HG02870 (cell line): ENCODE results near the gene SUCLG2.

Experiments
- ATAC-seq: cut with Tn5 transposase; IDR thresholded peaks from one replicate; pipeline ENCODE4 v1.9.1; 2021; ENCODE audit warnings: mild to moderate bottlenecking, moderate library complexity; ENCODE audit not compliant: unreplicated experiment

The SUCLG2 gene

GRCh38 chr3:67518236-67518635 is 136.2 kb downstream of the SUCLG2 start:
- ATAC-seq: no peak

- ATAC-seq: no peak
These were observed 136.6 kb downstream of the SUCLG2 start for GRCh38 chr3:67517781-67518180.

GRCh38 chr3:67516496-67516895 is 137.9 kb downstream of the SUCLG2 start:
- no peak for ATAC-seq

GRCh38 chr3:67515778-67516177 is 138.6 kb downstream of the SUCLG2 start:
- no peak for ATAC-seq

- no peak for ATAC-seq
These were observed 144.8 kb downstream of the SUCLG2 start for GRCh38 chr3:67509471-67510075.

- ATAC-seq: no peak
These were observed 146.8 kb downstream of the SUCLG2 start for GRCh38 chr3:67507584-67507983.

- no peak for ATAC-seq
These were observed 153.7 kb downstream of the SUCLG2 start for GRCh38 chr3:67500709-67501108.

- ATAC-seq: no peak
These were observed 156.7 kb downstream of the SUCLG2 start for GRCh38 chr3:67497746-67498145.

GRCh38 chr3:67495751-67496150 is 158.7 kb downstream of the SUCLG2 start:
- ATAC-seq: no peak

- ATAC-seq: no peak
These were observed 160.6 kb downstream of the SUCLG2 start for GRCh38 chr3:67493808-67494207.

GRCh38 chr3:67490658-67491057 is 163.8 kb downstream of the SUCLG2 start:
- no peak for ATAC-seq

- no peak for ATAC-seq
These were observed 164.6 kb downstream of the SUCLG2 start for GRCh38 chr3:67489816-67490215.

- no peak for ATAC-seq
These were observed 166.8 kb downstream of the SUCLG2 start for GRCh38 chr3:67487564-67488114.

- ATAC-seq: no peak
These were observed 167.5 kb downstream of the SUCLG2 start for GRCh38 chr3:67486883-67487282.

- no peak for ATAC-seq
These were observed 170.3 kb downstream of the SUCLG2 start for GRCh38 chr3:67484085-67484484.

- no peak for ATAC-seq
These were observed 173.3 kb downstream of the SUCLG2 start for GRCh38 chr3:67481126-67481525.

- ATAC-seq: no peak
These were observed 176.0 kb downstream of the SUCLG2 start for GRCh38 chr3:67478423-67478822.

- no peak for ATAC-seq
These were observed 180.1 kb downstream of the SUCLG2 start for GRCh38 chr3:67474311-67474710.

- ATAC-seq: no peak
These were observed 181.7 kb downstream of the SUCLG2 start for GRCh38 chr3:67472674-67473201.

GRCh38 chr3:67470207-67470606 is 184.2 kb downstream of the SUCLG2 start:
- no peak for ATAC-seq

GRCh38 chr3:67468511-67468910 is 185.9 kb downstream of the SUCLG2 start:
- ATAC-seq: no peak

GRCh38 chr3:67463656-67464055 is 190.8 kb downstream of the SUCLG2 start:
- no peak for ATAC-seq

- ATAC-seq: no peak
These were observed 192.2 kb downstream of the SUCLG2 start for GRCh38 chr3:67462187-67462586.
